HG03097 (cell line): Measurements from ENCODE around the gene LDAH.
A peak's percentile ranks its signal among the peaks of the same experiment; 100 is the strongest.

Experiments
- ATAC-seq: cut with Tn5 transposase; IDR thresholded peaks from one replicate; pipeline ENCODE4 v1.9.1; 2021; ENCODE audit not compliant: unreplicated experiment, low FRiP score

The LDAH gene

GRCh38 chr2:20657522-20658235, 165.2 kb downstream of the LDAH start:
- ATAC-seq = no peak

- ATAC-seq = no peak
These were observed 166.3 kb downstream of the LDAH start for GRCh38 chr2:20656561-20656960.

GRCh38 chr2:20654535-20654813, 168.4 kb downstream of the LDAH start:
- no peak for ATAC-seq

GRCh38 chr2:20653695-20654534, 169.0 kb downstream of the LDAH start:
- no peak for ATAC-seq

GRCh38 chr2:20652673-20653575, 170.0 kb downstream of the LDAH start:
- no peak for ATAC-seq

- no peak for ATAC-seq
These were observed 170.8 kb downstream of the LDAH start for GRCh38 chr2:20652141-20652540.

- no peak for ATAC-seq
These were observed 171.2 kb downstream of the LDAH start for GRCh38 chr2:20651731-20652099.

GRCh38 chr2:20650877-20651730, 171.8 kb downstream of the LDAH start, which contains the start of gene HS1BP3:
TSS of gene HS1BP3 (minus strand) at chr2:20651098. CDS start at chr2:20651063, 35 bp downstream.
- peak; percentile 97 for ATAC-seq

- peak; percentile 3 for ATAC-seq
These were observed 172.5 kb downstream of the LDAH start for GRCh38 chr2:20650393-20650876.

- no peak for ATAC-seq
These were observed 172.9 kb downstream of the LDAH start for GRCh38 chr2:20649976-20650375.

- ATAC-seq = no peak
These were observed 173.3 kb downstream of the LDAH start for GRCh38 chr2:20649576-20649975.

GRCh38 chr2:20648831-20649230, 174.1 kb downstream of the LDAH start:
- no peak for ATAC-seq

GRCh38 chr2:20648206-20648605, 174.7 kb downstream of the LDAH start:
- ATAC-seq = no peak

GRCh38 chr2:20647738-20648137, 175.2 kb downstream of the LDAH start:
- ATAC-seq = no peak

GRCh38 chr2:20647211-20647610, 175.7 kb downstream of the LDAH start:
- ATAC-seq = no peak

- ATAC-seq = no peak
These were observed 176.5 kb downstream of the LDAH start for GRCh38 chr2:20646446-20646845.

GRCh38 chr2:20645761-20646160, 177.1 kb downstream of the LDAH start:
- no peak for ATAC-seq

GRCh38 chr2:20645301-20645701, 177.6 kb downstream of the LDAH start:
- ATAC-seq = no peak

- no peak for ATAC-seq
These were observed 179.1 kb downstream of the LDAH start for GRCh38 chr2:20643826-20644225.

GRCh38 chr2:20643060-20643459, 179.8 kb downstream of the LDAH start:
- ATAC-seq = no peak
